GM12878 (cell line): Measurements from ENCODE around the gene SLC6A8. TPM values are rescaled to one million over a fixed set of nuclear protein-coding genes. Genes with fewer than 3 reads are reported as not detected.

ENCODE experiments used
- ATAC-seq: fragments of 200-7000 bp; cut with Tn5 transposase; 3 replicates; pipeline ENCODE4 v1.9.1; 2020; ENCODE audit warnings: mild to moderate bottlenecking, moderate library complexity
- Bru-seq: library from RNA; stranded (reverse); fragments of 400-500 nt; gene quantifications from one replicate; lab custom pipeline; 2021; lab: Mats Ljungman, UMichigan
- BruChase-seq, 2 experiments: library from RNA; stranded (reverse); fragments of 400-500 nt; gene quantifications; one replicate each; lab custom pipeline; 2021; lab: Mats Ljungman, UMichigan
- BruUV-seq: library from RNA; stranded (reverse); fragments of 400-500 nt; replicated peaks from 2 replicates; lab custom pipeline; 2021; lab: Mats Ljungman, UMichigan
- CTCF ChIA-PET: fragments of 300-600 bp; sonication (Branson Sonifier 250); formaldehyde crosslinking; extraction: SDS; loops from one replicate; lab custom pipeline; 2021; ENCODE audit warnings: inconsistent platforms; lab: Yijun Ruan, JAX
- POLR2A ChIA-PET: fragments of 350-600 bp; formaldehyde crosslinking; extraction: SDS; loops from one replicate; lab custom pipeline; 2021; ENCODE audit warnings: inconsistent platforms; lab: Charles Lee
- RAD21 ChIA-PET: fragments of 300-600 bp; sonication (Branson Sonifier 250); formaldehyde crosslinking; loops from one replicate; lab custom pipeline; 2023; ENCODE audit warnings: antibody characterized with exemption; ENCODE audit not compliant: unreplicated experiment; lab: Charles Lee
- SMC1A ChIA-PET: fragments of 300-600 bp; sonication (Branson Sonifier 250); formaldehyde crosslinking; loops from one replicate; lab custom pipeline; 2023; ENCODE audit not compliant: unreplicated experiment, uncharacterized antibody; lab: Charles Lee
- DNase-seq: peaks from one replicate; pipeline ENCODE4 v3.0.0-alpha.2; 2011; ENCODE audit warnings: low read depth, low spot score
- FAIRE-seq: peaks from 3 replicates; lab custom pipeline; 2011; peaks lifted over from hg19 to GRCh38; lab: Jason Lieb, UNC
- H2AFZ ChIP-seq: 2 replicates; pipeline ENCODE4 v1.6.0; 2011; ENCODE audit warnings: low read depth, low read length, control low read depth; ENCODE audit not compliant: control insufficient read depth
- H3K27ac ChIP-seq: 2 replicates; pipeline ENCODE4 v1.5.1; 2011; ENCODE audit warnings: control low read depth; ENCODE audit not compliant: control insufficient read depth, insufficient read depth
- H3K27me3 ChIP-seq, 2 experiments: replicated peaks in 1 of 2; 2 replicates each; pipeline versions ENCODE4 v1.6.0 to v1.6.1; 2011; ENCODE audit warnings: low read length in 1 of 2; ENCODE audit not compliant: control insufficient read depth in 2 of 2, insufficient read depth in 2 of 2
- H3K36me3 ChIP-seq, 2 experiments: 2 replicates each; pipeline ENCODE4 v1.5.1; 2011; ENCODE audit warnings: low read length in 1 of 2; ENCODE audit not compliant: control insufficient read depth in 2 of 2, insufficient read depth in 2 of 2
- H3K4me1 ChIP-seq: 2 replicates; pipeline ENCODE4 v1.6.1; 2011; ENCODE audit warnings: mild to moderate bottlenecking, low read length, moderate library complexity, mixed read lengths; ENCODE audit not compliant: control insufficient read depth, insufficient read depth
- H3K4me2 ChIP-seq: 2 replicates; pipeline ENCODE4 v1.6.0; 2011; ENCODE audit warnings: control low read depth; ENCODE audit not compliant: control insufficient read depth, insufficient read depth
- H3K4me3 ChIP-seq: fragments of 200-600 bp; sonication (generic); 2 replicates; pipeline ENCODE4 v1.5.1; 2016
- H3K79me2 ChIP-seq: 2 replicates; pipeline ENCODE4 v1.6.0; 2011; ENCODE audit warnings: low read length; ENCODE audit not compliant: control insufficient read depth, insufficient read depth
- H3K9ac ChIP-seq: 2 replicates; pipeline ENCODE4 v1.8.0; 2011; ENCODE audit warnings: low read length, control low read depth, mixed read lengths; ENCODE audit not compliant: control insufficient read depth, insufficient read depth
- H3K9me3 ChIP-seq: replicated peaks from 3 replicates; pipeline ENCODE4 v1.5.1; 2011; ENCODE audit warnings: mild to moderate bottlenecking, low read length; ENCODE audit not compliant: control insufficient read depth, insufficient read depth
- H4K20me1 ChIP-seq: 2 replicates; pipeline ENCODE4 v1.6.0; 2011; ENCODE audit not compliant: control insufficient read depth, insufficient read depth
- GABPA ChIP-seq: IDR thresholded peaks from 2 replicates; pipeline ENCODE4 v1.6.1; 2014; ENCODE audit warnings: antibody characterized with exemption, low read depth, mild to moderate bottlenecking, inconsistent platforms
- MTA3 ChIP-seq: IDR thresholded peaks from 2 replicates; pipeline ENCODE4 v1.6.1; 2012; ENCODE audit warnings: low read length, inconsistent platforms, borderline replicate concordance
- NBN ChIP-seq: fragments of 450-650 bp; IDR thresholded peaks from 2 replicates; pipeline ENCODE4 v1.6.1; 2016
- RAD21 ChIP-seq: IDR thresholded peaks from 2 replicates; pipeline ENCODE4 v1.6.1; 2011; ENCODE audit warnings: mild to moderate bottlenecking, low read depth, low read length, moderate library complexity; ENCODE audit not compliant: insufficient read depth
- SMC3 ChIP-seq: IDR thresholded peaks from 2 replicates; pipeline ENCODE4 v1.6.1; 2011; ENCODE audit warnings: low read length, improper control_type of control experiment, borderline replicate concordance
- WGBS: methylation state at CpG from one replicate; pipeline ENCODE4 v1.1.6; 2016; ENCODE audit warnings: low lambda C conversion rate; ENCODE audit not compliant: insufficient replicate concordance, insufficient coverage; ENCODE audit errors: missing lambda C conversion rate; 5-methylcytosine and 5-hydroxymethylcytosine counted together
- in situ Hi-C: fragments of 300-500 bp; cut with MboI; formaldehyde crosslinking; loops from 9 replicates; pipeline ENCODE4 v1.14.3; 2018; ENCODE audit warnings: mixed read lengths
- intact Hi-C: fragments of 100-400 bp; cut with micrococcal nuclease; formaldehyde crosslinking; loops from one replicate; pipeline ENCODE4 v1.14.2; 2022; ENCODE audit not compliant: unreplicated experiment
- long read RNA-seq, 2 experiments: library from polyadenylated mRNA; unstranded; transcript quantifications; one replicate each; pipeline ENCODE4 v2.0.0, GENCODE V29; 2019 to 2020
- polyA minus RNA-seq, 3 experiments: library from RNA; depleted of rRNA, polyadenylated mRNA; stranded (reverse); fragments of >200 nt; gene quantifications; 2 replicates each; pipeline ENCODE4 v1.2.3, GENCODE V29; 2011
- polyA plus RNA-seq, 11 experiments: library from polyadenylated mRNA; depleted of rRNA in 4 of 11; unstranded in 6 of 11; stranded (reverse) in 5 of 11; fragments of >200 nt; fragmentation: Nextera tagmentation in 4 of 11; fragmentation: Illumina TruSeq in 1 of 11; extraction: Ambion mirVana in 4 of 11; extraction: Trizol in 1 of 11; gene quantifications; 1 replicate in 1 of 11; 2 replicates in 10 of 11; pipeline versions ENCODE4 v1.2.1 to v1.2.3, GENCODE V29; 2011 to 2016; ENCODE audit warnings: inconsistent platforms in 2 of 11, missing spikeins in 2 of 11, low read depth in 1 of 11
- total RNA-seq, 4 experiments: library from RNA; depleted of rRNA in 3 of 4; stranded (reverse); fragments of >200 nt in 3 of 4; fragmentation: Illumina TruSeq in 1 of 4; extraction: Trizol in 1 of 4; gene quantifications; 2 replicates each; pipeline versions ENCODE4 v1.2.1 to v1.2.3, GENCODE V29; 2013 to 2021
- TF ChIP-seq, protein P1 (sequence below), 3 experiments: IDR thresholded peaks in 2 of 3; conservative IDR thresholded peaks in 1 of 3; 2 replicates each; pipeline ENCODE4 v1.5.1; 2011; ENCODE audit warnings: low read depth in 3 of 3, low read length in 3 of 3, mild to moderate bottlenecking in 3 of 3, control low read depth in 2 of 3, moderate library complexity in 2 of 3, inconsistent platforms in 1 of 3, mixed read lengths in 1 of 3; ENCODE audit not compliant: control insufficient read depth in 2 of 3, insufficient read depth in 1 of 3; ENCODE audit errors: extremely low read depth in 1 of 3

The SLC6A8 gene
- 1.2 and 1.4 TPM in 2 replicates for total RNA-seq (2013; cell fraction: nucleolus; rRNA removed)
- total RNA-seq (2014; rRNA removed) (not detected in 2 replicates), total RNA-seq (2014; rRNA removed; fragmentation: Illumina TruSeq; extraction: Trizol) (not detected in 2 replicates), total RNA-seq (2021) (0.29 and 0.72 TPM in 2 replicates), polyA plus RNA-seq (2011; rRNA removed) (0.23 and 0.30 TPM in 2 replicates), polyA plus RNA-seq (2014; fragmentation: Illumina TruSeq; extraction: Trizol) (0.01 TPM in 1 of 2 replicates, not detected in the other), polyA plus RNA-seq (2014; fragmentation: Nextera tagmentation; extraction: Ambion mirVana) (not detected), polyA plus RNA-seq (2014; rRNA removed) (0.06 TPM in 1 of 2 replicates, not detected in the other), polyA plus RNA-seq (2016; fragmentation: Nextera tagmentation; extraction: Ambion mirVana) (under 1 TPM in 1 of 2 experiments, not detected in 1; 0.10 TPM), polyA minus RNA-seq (2011; rRNA and poly(A)+ RNA removed) (0.22 and 0.67 TPM in 2 replicates), Bru-seq, nascent RNA (percentile 29 among the genes with signal in this experiment), BruChase-seq, experiment 1, labeled RNA remaining after a 6-hour chase (percentile 28 among the genes with signal in this experiment), BruChase-seq, experiment 2, labeled RNA remaining after a 2-hour chase (percentile 21 among the genes with signal in this experiment)
- 0.75 TPM for polyA plus RNA-seq (2011; ENCODE audit: low read depth)
- polyA plus RNA-seq (2011; cell fraction: cytosol; rRNA removed): 0.32 and 0.57 TPM in 2 replicates
- 1.4 and 2.3 TPM in 2 replicates for polyA plus RNA-seq (2011; cell fraction: nucleus; rRNA removed)
- polyA plus RNA-seq (2012): 2.0 TPM in 2 replicates
- polyA minus RNA-seq (2011; cell fraction: cytosol; rRNA and poly(A)+ RNA removed): 1.2 and 1.4 TPM in 2 replicates
- polyA minus RNA-seq (2011; cell fraction: nucleus; rRNA and poly(A)+ RNA removed): 0.12 and 0.48 TPM in 2 replicates
- long read RNA-seq, experiment 1: 0 reads
- long read RNA-seq, experiment 2: 0 reads

DNA sequence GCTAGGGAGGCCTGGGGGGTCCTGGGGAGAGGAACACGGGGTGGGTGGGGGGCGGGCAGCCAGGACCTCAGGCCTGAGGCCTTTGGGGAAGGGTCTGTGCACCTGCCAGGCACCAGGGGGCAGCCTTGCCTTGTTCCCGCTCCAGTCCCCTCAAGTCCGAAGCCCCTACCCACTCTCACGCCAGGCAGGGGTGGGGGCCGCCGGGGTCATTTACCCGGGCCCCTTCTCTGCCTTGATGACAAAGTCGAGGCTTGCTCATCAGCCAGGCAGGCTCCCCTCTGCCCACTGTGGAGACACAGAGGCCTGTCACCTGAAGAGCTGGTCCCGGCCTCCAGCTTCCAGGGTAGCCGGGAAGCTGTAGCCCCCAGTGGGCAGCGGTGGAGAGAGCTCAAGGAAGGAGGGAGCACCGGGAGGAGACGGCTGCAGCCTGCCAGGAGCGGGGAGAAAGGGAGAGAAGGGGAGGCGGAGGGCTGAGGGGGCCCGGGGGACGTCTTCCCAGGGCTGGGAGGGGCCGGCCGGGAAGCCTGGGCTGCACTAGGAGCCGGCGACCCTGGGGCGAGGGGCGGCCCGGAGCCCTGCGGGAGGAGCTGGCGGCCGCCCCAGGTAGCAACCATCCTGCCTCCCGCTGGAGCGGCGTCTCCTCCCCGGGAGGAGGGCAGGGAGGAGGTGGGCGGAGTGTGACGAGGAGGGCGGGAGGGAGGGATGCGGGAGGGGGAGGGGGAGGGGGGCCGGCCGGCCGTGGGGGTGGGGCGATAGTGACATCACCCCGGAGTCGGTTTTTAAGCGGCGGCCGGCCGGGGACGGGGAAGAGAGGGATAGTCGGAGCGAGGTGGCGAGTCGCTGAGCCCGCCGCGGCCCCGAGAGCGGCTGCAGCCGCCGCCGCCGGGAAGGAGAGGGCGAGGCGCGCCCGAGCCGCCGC lies at the start of gene SLC6A8:
TSS of gene SLC6A8 (plus strand) at position 806 of the 919 bp plus-strand sequence. CDS start 649 bp downstream, outside the sequence.
- DNase-seq (no peak), ATAC-seq (peak; percentile 65), FAIRE-seq (no peak)
- H2AFZ ChIP-seq: no peak within 1 kb of the TSS
- SMC1A ChIA-PET: no interaction called here
- CTCF ChIA-PET: interaction anchor here (1.4 to 1.6 kb wide), 2 partner anchors 35 to 76 kb away, joined by 3 read pairs; partner anchors contain the start of gene PLXNB3
- BruUV-seq: no TSS peak
- POLR2A ChIA-PET: no interaction called here
- no peaks in the 10 kb centered on the region for H3K27me3 ChIP-seq
- RAD21 ChIA-PET: interaction anchor here (1.0 to 1.5 kb wide), 4 partner anchors 36 to 238 kb away, joined by 3 to 4 read pairs (median 3); partner anchors contain the start of genes BCAP31, IDH3G and SSR4
- intact Hi-C loops: no loop called here
- WGBS: 33% methylated on average over 12 of the region's 66 CpGs
- no peaks in the 10 kb centered on the region for H3K36me3 ChIP-seq
- no peaks in the 10 kb centered on the region for H3K4me1 ChIP-seq
- no peak within 1 kb of the TSS for H3K4me2 ChIP-seq
- H3K9ac ChIP-seq: no peak within 1 kb of the TSS
- no peak within 1 kb of the TSS for H3K4me3 ChIP-seq
- H3K27ac ChIP-seq: no peak within 1 kb of the TSS
- H3K79me2 ChIP-seq: no peaks in the 10 kb centered on the region
- H4K20me1 ChIP-seq: no peaks in the 10 kb centered on the region
- in situ Hi-C loops: no loop called here
- no peaks in the 10 kb centered on the region; the same call in 2 of the 3 replicates for H3K9me3 ChIP-seq
- no peak for TF ChIP-seq NBN
- TF ChIP-seq, protein P1, sequence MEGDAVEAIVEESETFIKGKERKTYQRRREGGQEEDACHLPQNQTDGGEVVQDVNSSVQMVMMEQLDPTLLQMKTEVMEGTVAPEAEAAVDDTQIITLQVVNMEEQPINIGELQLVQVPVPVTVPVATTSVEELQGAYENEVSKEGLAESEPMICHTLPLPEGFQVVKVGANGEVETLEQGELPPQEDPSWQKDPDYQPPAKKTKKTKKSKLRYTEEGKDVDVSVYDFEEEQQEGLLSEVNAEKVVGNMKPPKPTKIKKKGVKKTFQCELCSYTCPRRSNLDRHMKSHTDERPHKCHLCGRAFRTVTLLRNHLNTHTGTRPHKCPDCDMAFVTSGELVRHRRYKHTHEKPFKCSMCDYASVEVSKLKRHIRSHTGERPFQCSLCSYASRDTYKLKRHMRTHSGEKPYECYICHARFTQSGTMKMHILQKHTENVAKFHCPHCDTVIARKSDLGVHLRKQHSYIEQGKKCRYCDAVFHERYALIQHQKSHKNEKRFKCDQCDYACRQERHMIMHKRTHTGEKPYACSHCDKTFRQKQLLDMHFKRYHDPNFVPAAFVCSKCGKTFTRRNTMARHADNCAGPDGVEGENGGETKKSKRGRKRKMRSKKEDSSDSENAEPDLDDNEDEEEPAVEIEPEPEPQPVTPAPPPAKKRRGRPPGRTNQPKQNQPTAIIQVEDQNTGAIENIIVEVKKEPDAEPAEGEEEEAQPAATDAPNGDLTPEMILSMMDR (IDR thresholded peaks at IDR 0.05 in 2 of 3, conservative IDR thresholded peaks at IDR 0.05 in 1 of 3; ENCODE audit: control insufficient read depth in 2 of 3, extremely low read depth in 1 of 3, insufficient read depth in 1 of 3, low read depth in 3 of 3, low read length in 3 of 3): peak in 2 of 3 experiments; percentile 28 to 41; a peak in 3 of 6 replicates
- peak; percentile 18; the same call in 1 of the 2 replicates for TF ChIP-seq SMC3
- no peak for TF ChIP-seq MTA3
- 0 out of 2 replicates have a peak, but pooled peaks have one; percentile 24 for TF ChIP-seq RAD21
- TF ChIP-seq GABPA: no peak
